ENCODE results near the gene IRX4. TPM values are rescaled to one million over a fixed set of nuclear protein-coding genes. Genes with fewer than 3 reads are reported as not detected.

Gene IRX4
- total and polyA plus RNA-seq, 8 donors: 14.8 TPM; not detected in 7

DNA sequence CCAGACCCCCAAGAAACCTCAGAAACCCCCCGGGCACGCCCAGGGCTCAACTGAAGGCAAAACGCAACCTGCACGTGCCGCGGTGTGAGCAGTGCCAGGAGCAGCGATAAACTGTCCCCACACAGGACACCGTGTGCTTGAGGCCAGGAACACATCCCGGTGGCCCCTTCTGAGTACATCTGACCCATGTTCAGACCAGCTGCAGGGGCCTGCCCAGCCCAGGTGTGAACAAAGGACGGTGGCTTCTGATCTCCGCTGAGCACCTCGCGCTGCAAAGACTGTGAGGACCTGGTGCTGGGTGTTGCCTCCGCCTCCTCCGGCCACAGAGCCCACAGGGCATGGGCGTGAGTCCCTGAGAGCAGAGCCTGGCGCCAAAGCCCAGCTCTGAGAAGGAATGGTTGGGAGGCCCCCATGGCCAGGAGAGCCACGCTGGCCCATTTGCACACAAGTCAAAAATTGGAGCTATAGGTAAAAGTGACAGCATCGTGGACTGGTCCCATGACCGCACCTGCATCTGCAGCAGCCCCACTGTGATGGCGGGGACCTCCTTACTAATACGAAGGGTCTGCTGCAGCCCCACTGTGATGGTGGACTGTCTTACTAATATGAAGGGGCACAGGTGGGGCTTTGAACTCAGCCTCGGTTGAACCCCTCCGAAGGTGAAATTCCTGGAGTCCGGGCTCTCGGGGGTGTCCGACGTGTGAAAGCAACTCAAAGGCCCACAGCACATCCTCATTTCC is 50.0 kb downstream of the IRX4 start:
- peaks cover 0 to 10% (median 2%) of the 10 kb centered on the region in 4 donors for H3K36me3 ChIP-seq
- no peak for DNase-seq
- TF ChIP-seq, protein P1, sequence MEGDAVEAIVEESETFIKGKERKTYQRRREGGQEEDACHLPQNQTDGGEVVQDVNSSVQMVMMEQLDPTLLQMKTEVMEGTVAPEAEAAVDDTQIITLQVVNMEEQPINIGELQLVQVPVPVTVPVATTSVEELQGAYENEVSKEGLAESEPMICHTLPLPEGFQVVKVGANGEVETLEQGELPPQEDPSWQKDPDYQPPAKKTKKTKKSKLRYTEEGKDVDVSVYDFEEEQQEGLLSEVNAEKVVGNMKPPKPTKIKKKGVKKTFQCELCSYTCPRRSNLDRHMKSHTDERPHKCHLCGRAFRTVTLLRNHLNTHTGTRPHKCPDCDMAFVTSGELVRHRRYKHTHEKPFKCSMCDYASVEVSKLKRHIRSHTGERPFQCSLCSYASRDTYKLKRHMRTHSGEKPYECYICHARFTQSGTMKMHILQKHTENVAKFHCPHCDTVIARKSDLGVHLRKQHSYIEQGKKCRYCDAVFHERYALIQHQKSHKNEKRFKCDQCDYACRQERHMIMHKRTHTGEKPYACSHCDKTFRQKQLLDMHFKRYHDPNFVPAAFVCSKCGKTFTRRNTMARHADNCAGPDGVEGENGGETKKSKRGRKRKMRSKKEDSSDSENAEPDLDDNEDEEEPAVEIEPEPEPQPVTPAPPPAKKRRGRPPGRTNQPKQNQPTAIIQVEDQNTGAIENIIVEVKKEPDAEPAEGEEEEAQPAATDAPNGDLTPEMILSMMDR (IDR thresholded peaks at IDR 0.05): no peak
- no peak for TF ChIP-seq POLR2A (IDR thresholded peaks at IDR 0.05)
- no peak for TF ChIP-seq POLR2AphosphoS5 (IDR thresholded peaks at IDR 0.05)
- no peak for TF ChIP-seq EP300 (IDR thresholded peaks at IDR 0.05)
- intact Hi-C loops (cut with DNase I; ENCODE audit: low total_unique reads): no loop called here
- H3K4me1 ChIP-seq: no peaks in the 10 kb centered on the region
- peaks cover 0 to 50% (median 0%) of the 10 kb centered on the region in 3 donors for H3K27me3 ChIP-seq
- no peaks in the 10 kb centered on the region for H3K9me3 ChIP-seq
- no peak overlapping the region for H3K4me3 ChIP-seq
- no peak overlapping the region for H3K27ac ChIP-seq
- WGBS, 5 donors: 55 to 77% (median 67%) methylated on average over 20 to 28 of the region's 28 CpGs

DNA sequence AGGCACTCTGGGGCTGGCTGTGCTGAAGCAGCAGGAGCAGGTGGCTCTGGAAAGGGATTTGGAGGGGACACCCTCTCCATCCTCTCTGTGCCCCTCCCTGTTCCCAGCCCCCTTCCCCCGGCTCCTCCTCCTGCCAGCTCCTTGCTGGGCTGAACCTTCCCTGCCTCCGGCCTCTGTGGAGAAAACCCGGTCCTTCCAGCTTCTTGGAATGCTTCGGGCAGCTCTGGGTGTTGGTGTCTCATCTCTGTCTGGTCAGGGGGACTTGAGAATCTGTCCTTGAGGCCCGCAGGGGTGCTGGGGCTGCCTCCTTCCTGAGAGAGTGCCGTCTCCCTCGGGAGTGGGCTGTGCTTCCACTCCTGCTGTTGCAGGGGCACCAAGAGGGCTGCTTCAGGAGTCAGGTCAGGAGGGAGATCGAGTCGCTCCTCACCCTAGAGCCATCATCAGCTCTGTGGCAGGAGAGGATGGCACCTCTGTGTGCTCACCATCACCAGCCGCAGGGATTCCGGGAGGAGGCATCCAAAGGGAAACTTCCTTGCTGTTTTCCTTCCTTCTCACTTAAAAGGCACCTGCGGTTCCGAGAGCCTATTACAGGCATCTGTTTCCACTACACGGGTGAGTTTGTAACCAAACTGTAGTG is 50.9 kb downstream of the IRX4 start:
- H3K9me3 ChIP-seq: no peaks in the 10 kb centered on the region
- H3K4me1 ChIP-seq: no peaks in the 10 kb centered on the region
- H3K36me3 ChIP-seq: peaks cover 0 to 15% (median 2%) of the 10 kb centered on the region in 4 donors
- 19 to 37% (median 32%) methylated on average over 12 to 14 of the region's 14 CpGs for WGBS, 5 donors
- DNase-seq: no peak
- H3K27ac ChIP-seq: no peak overlapping the region
- intact Hi-C loops (cut with DNase I; ENCODE audit: low total_unique reads): no loop called here
- no peak overlapping the region for H3K4me3 ChIP-seq
- peaks cover 0 to 41% (median 0%) of the 10 kb centered on the region in 3 donors for H3K27me3 ChIP-seq
- no peak for TF ChIP-seq EP300 (IDR thresholded peaks at IDR 0.05)
- TF ChIP-seq, protein P1 (IDR thresholded peaks at IDR 0.05): no peak
- no peak for TF ChIP-seq POLR2AphosphoS5 (IDR thresholded peaks at IDR 0.05)
- TF ChIP-seq POLR2A (IDR thresholded peaks at IDR 0.05): no peak

DNA sequence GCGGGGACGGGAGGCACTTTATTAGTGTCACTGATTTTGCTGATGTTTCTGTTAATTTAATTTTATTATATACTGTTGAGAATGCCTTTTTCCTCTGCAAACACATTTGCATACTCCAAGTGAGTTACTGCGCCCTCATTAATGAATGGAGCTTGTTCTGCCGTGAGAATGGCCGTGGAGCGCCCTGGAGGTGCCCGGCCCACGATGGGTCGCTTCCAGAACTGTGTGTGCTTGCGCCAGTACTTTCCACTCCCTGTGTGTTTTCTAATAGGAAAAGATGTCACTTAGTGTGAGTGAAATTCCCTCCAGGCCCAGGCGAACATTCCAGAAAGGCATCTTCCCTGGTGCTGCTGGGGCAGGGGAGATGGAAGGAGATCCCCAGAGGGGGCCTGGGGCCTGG is 51.5 kb downstream of the IRX4 start:
- DNase-seq: no peak
- intact Hi-C loops (cut with DNase I; ENCODE audit: low total_unique reads): no loop called here
- H3K27ac ChIP-seq: no peak overlapping the region
- no peaks in the 10 kb centered on the region for H3K9me3 ChIP-seq
- H3K27me3 ChIP-seq: peaks cover 0 to 35% (median 0%) of the 10 kb centered on the region in 3 donors
- H3K4me1 ChIP-seq: no peaks in the 10 kb centered on the region
- 86 to 94% (median 90%) methylated on average over 11 of the region's 11 CpGs for WGBS, 5 donors
- peaks cover 0 to 20% (median 6%) of the 10 kb centered on the region in 4 donors for H3K36me3 ChIP-seq
- TF ChIP-seq, protein P1 (IDR thresholded peaks at IDR 0.05): no peak
- no peak for TF ChIP-seq EP300 (IDR thresholded peaks at IDR 0.05)
- no peak for TF ChIP-seq POLR2A (IDR thresholded peaks at IDR 0.05)
- no peak for TF ChIP-seq POLR2AphosphoS5 (IDR thresholded peaks at IDR 0.05)
- H3K4me3 ChIP-seq: no peak overlapping the region

DNA sequence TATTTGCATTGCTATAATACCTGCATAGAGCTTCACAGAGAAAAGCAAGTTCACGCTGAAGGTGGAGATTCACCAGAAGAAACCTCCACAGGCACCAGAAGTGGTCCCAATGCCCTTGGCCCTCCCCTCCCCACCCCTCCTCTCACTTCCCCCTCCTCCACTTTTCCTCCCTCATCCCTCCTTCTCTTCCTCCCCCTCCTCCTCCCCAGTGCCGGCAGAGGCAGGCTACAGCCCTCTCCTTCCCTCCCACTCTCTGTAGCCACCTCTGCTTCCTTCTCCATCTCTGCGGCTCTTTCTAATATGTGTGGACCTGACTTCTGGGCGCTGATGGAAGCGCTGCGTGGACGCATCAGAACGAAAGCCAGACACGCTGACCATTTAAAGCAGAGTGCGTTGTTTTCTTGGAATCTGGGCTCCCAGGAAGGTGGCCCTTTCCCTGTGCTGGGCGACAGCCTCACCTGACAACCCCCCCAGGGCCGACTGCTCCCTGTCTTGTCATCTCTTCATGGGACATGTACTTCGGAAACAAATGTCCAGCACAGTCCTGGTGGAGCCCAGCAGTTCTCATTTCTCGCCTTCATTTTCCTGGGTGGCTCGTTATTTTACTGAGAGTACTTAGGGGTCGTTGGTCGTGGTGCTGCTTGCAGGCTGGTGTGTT is 52.0 kb downstream of the IRX4 start:
- DNase-seq: no peak

More for the DNA sequence above, 52.0 kb downstream of the IRX4 start:
- no peaks in the 10 kb centered on the region for H3K9me3 ChIP-seq
- peaks cover 0 to 25% (median 11%) of the 10 kb centered on the region in 4 donors for H3K36me3 ChIP-seq
- H3K27ac ChIP-seq: no peak overlapping the region
- peaks cover 0 to 35% (median 0%) of the 10 kb centered on the region in 3 donors for H3K27me3 ChIP-seq
- TF ChIP-seq EP300 (IDR thresholded peaks at IDR 0.05): no peak
- TF ChIP-seq, protein P1 (IDR thresholded peaks at IDR 0.05): no peak
- TF ChIP-seq POLR2A (IDR thresholded peaks at IDR 0.05): no peak
- TF ChIP-seq POLR2AphosphoS5 (IDR thresholded peaks at IDR 0.05): no peak
- H3K4me1 ChIP-seq: no peaks in the 10 kb centered on the region
- 82 to 83% (median 83%) methylated on average over 17 of the region's 17 CpGs for WGBS, 5 donors
- H3K4me3 ChIP-seq: no peak overlapping the region
- intact Hi-C loops (cut with DNase I; ENCODE audit: low total_unique reads): no loop called here
